ENCODE measurements around the gene DIPK1C.

DNA sequence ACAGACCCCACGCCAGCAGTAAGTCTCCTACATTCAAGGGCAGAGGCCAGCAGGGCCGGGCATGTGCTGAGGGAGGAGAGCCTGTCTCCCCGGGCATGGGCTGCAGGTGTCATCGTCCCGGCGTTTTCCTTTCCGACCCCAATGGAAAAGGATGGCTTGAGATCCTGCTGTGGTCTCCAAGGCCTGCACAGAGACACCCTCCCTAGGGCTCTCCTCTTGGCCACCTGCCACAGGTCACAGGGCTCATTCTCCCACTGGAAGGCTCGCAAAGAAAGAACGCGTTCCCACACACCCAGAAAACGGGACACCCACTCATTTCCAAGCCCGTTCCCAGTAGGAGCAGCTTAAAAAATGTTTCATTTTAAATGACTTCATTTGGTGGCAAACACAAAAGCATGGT lies 41.0 kb downstream of the DIPK1C start:
- TF ChIP-seq, protein P1, sequence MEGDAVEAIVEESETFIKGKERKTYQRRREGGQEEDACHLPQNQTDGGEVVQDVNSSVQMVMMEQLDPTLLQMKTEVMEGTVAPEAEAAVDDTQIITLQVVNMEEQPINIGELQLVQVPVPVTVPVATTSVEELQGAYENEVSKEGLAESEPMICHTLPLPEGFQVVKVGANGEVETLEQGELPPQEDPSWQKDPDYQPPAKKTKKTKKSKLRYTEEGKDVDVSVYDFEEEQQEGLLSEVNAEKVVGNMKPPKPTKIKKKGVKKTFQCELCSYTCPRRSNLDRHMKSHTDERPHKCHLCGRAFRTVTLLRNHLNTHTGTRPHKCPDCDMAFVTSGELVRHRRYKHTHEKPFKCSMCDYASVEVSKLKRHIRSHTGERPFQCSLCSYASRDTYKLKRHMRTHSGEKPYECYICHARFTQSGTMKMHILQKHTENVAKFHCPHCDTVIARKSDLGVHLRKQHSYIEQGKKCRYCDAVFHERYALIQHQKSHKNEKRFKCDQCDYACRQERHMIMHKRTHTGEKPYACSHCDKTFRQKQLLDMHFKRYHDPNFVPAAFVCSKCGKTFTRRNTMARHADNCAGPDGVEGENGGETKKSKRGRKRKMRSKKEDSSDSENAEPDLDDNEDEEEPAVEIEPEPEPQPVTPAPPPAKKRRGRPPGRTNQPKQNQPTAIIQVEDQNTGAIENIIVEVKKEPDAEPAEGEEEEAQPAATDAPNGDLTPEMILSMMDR (IDR thresholded peaks at IDR 0.05; ENCODE audit: poor library complexity), result no peak
- no peak for TF ChIP-seq EZH2 (IDR thresholded peaks at IDR 0.05; ENCODE audit: borderline replicate concordance)

Data from hepatocyte (in vitro differentiated cells).